Measurements from ENCODE around the gene RNPC3.

- TF ChIP-seq CTCF (IDR thresholded peaks at IDR 0.05) (no peak), POLR2A (IDR thresholded peaks at IDR 0.05) (no peak)
Observed at GRCh38 chr1:103584537-103584936, 59.0 kb downstream of the RNPC3 start.

Data from lower leg skin (tissue), 3 donors.